ENCODE results near the gene ZBTB16. TPM values are rescaled to one million over a fixed set of nuclear protein-coding genes. Genes with fewer than 3 reads are reported as not detected.

The ZBTB16 gene
- total RNA-seq, 2 donors from 2014 or later = 17.2 to 20.7 TPM

GRCh38 chr11:114061048-114061680, 1.7 kb downstream of the ZBTB16 start:
- no peaks in the 10 kb centered on the region for H3K9me3 ChIP-seq (ENCODE audit: control insufficient read depth, low read length, poor library complexity, severe bottlenecking)
- no peaks in the 10 kb centered on the region for H3K36me3 Mint-ChIP-seq (ENCODE audit: low read depth)
- H3K27ac Mint-ChIP-seq = no peak overlapping the region
- peaks cover 21% of the 10 kb centered on the region for H3K27me3 Mint-ChIP-seq
- H3K4me3 Mint-ChIP-seq = peak overlapping the region; percentile 88
- no peak for DNase-seq
- peaks cover 27% of the 10 kb centered on the region for H3K4me1 Mint-ChIP-seq
- ATAC-seq = no peak

DNA sequence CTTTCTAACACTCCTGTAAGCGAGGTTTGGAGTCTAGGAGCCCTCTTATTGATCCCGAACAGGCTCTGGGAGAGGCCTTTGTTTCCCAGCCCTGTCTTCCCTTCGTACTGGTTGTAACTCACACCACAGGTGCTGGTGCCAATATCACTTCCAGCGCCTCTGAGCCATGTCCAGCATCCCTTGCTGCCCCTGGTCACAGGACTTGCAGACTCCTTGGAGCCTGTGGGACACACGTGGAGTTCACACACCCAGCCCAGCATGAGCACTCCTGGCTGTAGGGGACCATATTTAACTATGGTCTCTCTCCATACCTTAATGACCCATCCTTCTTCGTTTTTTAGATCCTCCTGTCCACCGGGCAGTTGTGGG, 2.2 kb downstream of the ZBTB16 start:
- H3K4me1 Mint-ChIP-seq = peaks cover 30% of the 10 kb centered on the region
- no peaks in the 10 kb centered on the region for H3K9me3 ChIP-seq (ENCODE audit: control insufficient read depth, low read length, poor library complexity, severe bottlenecking)
- ATAC-seq (no peak), DNase-seq (no peak)
- peak overlapping the region; percentile 88 for H3K4me3 Mint-ChIP-seq
- peaks cover 16% of the 10 kb centered on the region for H3K27me3 Mint-ChIP-seq
- no peak overlapping the region for H3K27ac Mint-ChIP-seq
- no peaks in the 10 kb centered on the region for H3K36me3 Mint-ChIP-seq (ENCODE audit: low read depth)

GRCh38 chr11:114062272-114062671, 2.8 kb downstream of the ZBTB16 start:
- peak overlapping the region; percentile 6 for H3K27ac Mint-ChIP-seq
- H3K27me3 Mint-ChIP-seq = peaks cover 10% of the 10 kb centered on the region
- DNase-seq = no peak
- peak overlapping the region; percentile 88 for H3K4me3 Mint-ChIP-seq
- H3K36me3 Mint-ChIP-seq (ENCODE audit: low read depth) = no peaks in the 10 kb centered on the region
- no peaks in the 10 kb centered on the region for H3K9me3 ChIP-seq (ENCODE audit: control insufficient read depth, low read length, poor library complexity, severe bottlenecking)
- peaks cover 29% of the 10 kb centered on the region for H3K4me1 Mint-ChIP-seq
- ATAC-seq = no peak

GRCh38 chr11:114063149-114063828, 3.8 kb downstream of the ZBTB16 start:
- Mint-ChIP-seq H3K4me1 (peaks cover 26% of the 10 kb centered on the region), H3K4me3 (no peak overlapping the region), H3K27ac (no peak overlapping the region), H3K27me3 (no peaks in the 10 kb centered on the region), H3K36me3 (ENCODE audit: low read depth) (no peaks in the 10 kb centered on the region)
- no peaks in the 10 kb centered on the region for H3K9me3 ChIP-seq (ENCODE audit: control insufficient read depth, low read length, poor library complexity, severe bottlenecking)
- ATAC-seq (no peak), DNase-seq (no peak)

GRCh38 chr11:114063829-114064201, 4.3 kb downstream of the ZBTB16 start:
- Mint-ChIP-seq H3K36me3 (ENCODE audit: low read depth) (no peaks in the 10 kb centered on the region), H3K4me1 (peaks cover 27% of the 10 kb centered on the region), H3K27ac (no peak overlapping the region), H3K4me3 (no peak overlapping the region), H3K27me3 (no peaks in the 10 kb centered on the region)
- no peaks in the 10 kb centered on the region for H3K9me3 ChIP-seq (ENCODE audit: control insufficient read depth, low read length, poor library complexity, severe bottlenecking)
- no peak for DNase-seq
- no peak for ATAC-seq

GRCh38 chr11:114064216-114064615, 4.7 kb downstream of the ZBTB16 start:
- H3K27me3 Mint-ChIP-seq = no peaks in the 10 kb centered on the region
- peaks cover 25% of the 10 kb centered on the region for H3K4me1 Mint-ChIP-seq
- no peak overlapping the region for H3K27ac Mint-ChIP-seq
- H3K4me3 Mint-ChIP-seq = no peak overlapping the region
- DNase-seq (no peak), ATAC-seq (no peak)
- H3K36me3 Mint-ChIP-seq (ENCODE audit: low read depth) = no peaks in the 10 kb centered on the region
- no peaks in the 10 kb centered on the region for H3K9me3 ChIP-seq (ENCODE audit: control insufficient read depth, low read length, poor library complexity, severe bottlenecking)

- Mint-ChIP-seq H3K4me3 (peak overlapping the region; percentile 61), H3K36me3 (ENCODE audit: low read depth) (no peaks in the 10 kb centered on the region), H3K27ac (peak overlapping the region; percentile 93), H3K27me3 (no peaks in the 10 kb centered on the region), H3K4me1 (peaks cover 21% of the 10 kb centered on the region)
- ATAC-seq (no peak), DNase-seq (no peak)
- no peaks in the 10 kb centered on the region for H3K9me3 ChIP-seq (ENCODE audit: control insufficient read depth, low read length, poor library complexity, severe bottlenecking)
Measured at GRCh38 chr11:114065094-114065493, 5.6 kb downstream of the ZBTB16 start.

DNA sequence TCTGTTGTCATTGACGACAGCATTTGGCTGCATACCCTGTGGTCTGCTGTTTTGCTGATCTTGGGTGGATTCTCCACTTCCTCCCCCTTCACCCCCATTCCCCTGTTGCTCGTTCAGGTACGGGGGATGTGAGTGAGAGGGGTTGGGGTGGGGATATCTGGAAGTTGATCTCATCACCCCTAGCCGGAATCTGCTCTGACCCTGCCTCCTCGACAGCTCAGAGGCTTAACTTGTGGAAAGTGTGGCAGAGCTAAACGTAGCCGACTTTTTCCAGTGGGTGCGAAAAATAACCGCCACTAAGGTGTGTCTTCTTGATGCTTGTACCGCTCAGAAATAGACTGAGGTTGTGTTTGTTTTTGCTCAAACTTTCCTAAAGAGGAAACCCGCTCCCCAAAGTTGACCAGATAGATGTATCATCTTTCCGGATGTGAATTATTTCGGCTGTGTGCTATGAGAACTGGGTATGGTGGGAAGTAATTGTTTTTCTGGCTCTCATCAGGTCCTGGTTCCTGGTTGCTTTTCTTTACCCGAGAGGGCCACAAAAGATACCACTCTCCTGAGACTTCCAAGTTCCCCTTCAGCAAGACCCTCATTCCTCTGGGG, 6.6 kb downstream of the ZBTB16 start:
- no peaks in the 10 kb centered on the region for H3K27me3 Mint-ChIP-seq
- H3K4me1 Mint-ChIP-seq = peaks cover 19% of the 10 kb centered on the region
- peak; percentile 79 for ATAC-seq
- H3K36me3 Mint-ChIP-seq (ENCODE audit: low read depth) = no peaks in the 10 kb centered on the region
- peak overlapping the region; percentile 77 for H3K4me3 Mint-ChIP-seq
- H3K9me3 ChIP-seq (ENCODE audit: control insufficient read depth, low read length, poor library complexity, severe bottlenecking) = no peaks in the 10 kb centered on the region
- peak overlapping the region; percentile 93 for H3K27ac Mint-ChIP-seq
- DNase-seq = peak in 1 of 3 donors; percentile 38

GRCh38 chr11:114068327-114068726, 8.8 kb downstream of the ZBTB16 start:
- H3K4me1 Mint-ChIP-seq = peaks cover 28% of the 10 kb centered on the region
- no peak overlapping the region for H3K4me3 Mint-ChIP-seq
- no peaks in the 10 kb centered on the region for H3K27me3 Mint-ChIP-seq
- DNase-seq = no peak
- peak overlapping the region; percentile 93 for H3K27ac Mint-ChIP-seq
- no peak for ATAC-seq
- no peaks in the 10 kb centered on the region for H3K36me3 Mint-ChIP-seq (ENCODE audit: low read depth)
- no peaks in the 10 kb centered on the region for H3K9me3 ChIP-seq (ENCODE audit: control insufficient read depth, low read length, poor library complexity, severe bottlenecking)

GRCh38 chr11:114070464-114071139, 11.1 kb downstream of the ZBTB16 start:
- DNase-seq (no peak), ATAC-seq (no peak)
- no peak overlapping the region for H3K4me3 Mint-ChIP-seq
- no peaks in the 10 kb centered on the region for H3K36me3 Mint-ChIP-seq (ENCODE audit: low read depth)
- H3K9me3 ChIP-seq (ENCODE audit: control insufficient read depth, low read length, poor library complexity, severe bottlenecking) = no peaks in the 10 kb centered on the region
- no peaks in the 10 kb centered on the region for H3K27me3 Mint-ChIP-seq
- peak overlapping the region; percentile 83 for H3K27ac Mint-ChIP-seq
- peaks cover 30% of the 10 kb centered on the region for H3K4me1 Mint-ChIP-seq

DNA sequence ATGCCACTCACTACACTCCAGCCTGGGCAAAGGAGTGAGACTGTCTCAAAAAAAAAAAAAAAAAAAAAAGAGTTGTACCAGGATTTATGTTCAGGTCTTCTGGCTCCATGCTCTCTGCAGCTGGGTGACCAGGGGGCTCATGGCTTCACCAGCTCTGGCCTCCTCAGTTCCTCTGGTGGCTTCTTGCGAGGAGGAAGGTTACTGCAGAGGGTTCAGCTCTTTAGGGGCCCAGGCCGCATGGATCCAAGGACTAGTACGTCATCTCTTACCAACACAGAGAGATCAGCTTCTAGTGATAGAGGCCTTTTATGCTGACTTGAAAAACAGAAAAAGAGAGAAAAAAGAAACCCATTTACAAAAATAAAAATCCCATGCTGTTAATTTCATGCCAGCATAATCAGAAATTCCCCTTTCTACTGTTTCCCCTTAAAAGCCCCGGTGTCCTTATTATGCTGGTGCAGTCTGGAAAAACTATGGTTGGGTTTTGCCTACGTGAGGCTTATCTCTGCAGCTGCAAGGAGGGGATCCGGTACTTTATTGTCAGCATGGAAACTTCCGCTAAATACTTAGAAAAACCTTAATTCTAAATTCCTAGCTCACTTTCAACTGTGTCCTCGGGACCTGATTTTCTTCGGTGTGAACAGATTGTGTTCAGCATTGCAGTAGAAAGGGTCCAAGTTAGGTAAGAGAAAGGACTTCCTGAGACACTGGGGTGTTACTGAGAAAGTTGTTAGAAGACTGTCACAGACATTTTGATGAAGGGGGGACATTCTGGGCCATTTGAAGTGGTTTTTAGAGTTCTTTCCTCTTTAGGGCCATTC, 13.7 kb downstream of the ZBTB16 start:
- H3K9me3 ChIP-seq (ENCODE audit: control insufficient read depth, low read length, poor library complexity, severe bottlenecking) = no peaks in the 10 kb centered on the region
- Mint-ChIP-seq H3K27ac (peak overlapping the region; percentile 83), H3K4me1 (peaks cover 45% of the 10 kb centered on the region), H3K4me3 (peak overlapping the region; percentile 55), H3K36me3 (ENCODE audit: low read depth) (peaks cover 2% of the 10 kb centered on the region), H3K27me3 (peaks cover 6% of the 10 kb centered on the region)
- DNase-seq (no peak), ATAC-seq (peak; percentile 37)

GRCh38 chr11:114073828-114074381, 14.4 kb downstream of the ZBTB16 start:
- ATAC-seq = peak; percentile 52

More at GRCh38 chr11:114073828-114074381, 14.4 kb downstream of the ZBTB16 start:
- peaks cover 48% of the 10 kb centered on the region for H3K4me1 Mint-ChIP-seq
- H3K36me3 Mint-ChIP-seq (ENCODE audit: low read depth) = peaks cover 2% of the 10 kb centered on the region
- peak overlapping the region; percentile 55 for H3K4me3 Mint-ChIP-seq
- peak overlapping the region; percentile 77 for H3K27ac Mint-ChIP-seq
- H3K9me3 ChIP-seq (ENCODE audit: control insufficient read depth, low read length, poor library complexity, severe bottlenecking) = no peaks in the 10 kb centered on the region
- H3K27me3 Mint-ChIP-seq = peaks cover 6% of the 10 kb centered on the region
- DNase-seq = peak in 1 of 3 donors; percentile 22
